Peyer's patch (tissue), 4 donors: ENCODE measurements around the gene SLC6A18. TPM values are rescaled to one million over a fixed set of nuclear protein-coding genes. Genes with fewer than 3 reads are reported as not detected.
A peak's percentile ranks its signal among the peaks of the same experiment; 100 is the strongest.

Experiments
- DNase-seq, 3 donors: peaks; one replicate each; pipeline ENCODE4 v3.0.0-alpha.2; 2017 to 2019
- H3K27ac ChIP-seq, 4 donors: fragments of 200-600 bp; sonication (generic); one replicate each; pipeline ENCODE4 v1.5.1; 2016 to 2019
- H3K27me3 ChIP-seq, 2 donors: fragments of 200-600 bp; sonication (generic); one replicate each; pipeline ENCODE4 v1.5.1; 2019
- H3K36me3 ChIP-seq, 3 donors: fragments of 200-600 bp; sonication (generic); one replicate each; pipeline ENCODE4 v1.5.1; 2016 to 2019
- H3K4me1 ChIP-seq, 4 donors: fragments of 200-600 bp; sonication (generic); one replicate each; pipeline ENCODE4 v1.5.1; 2016 to 2019
- H3K4me3 ChIP-seq, 4 donors: fragments of 200-600 bp; sonication (generic); 1 replicate in 3 of 4; 2 replicates in 1 of 4; pipeline ENCODE4 v1.5.1; 2016 to 2019; ENCODE audit warnings: mild to moderate bottlenecking in 1 of 4
- H3K9me3 ChIP-seq, 4 donors: fragments of 200-600 bp; sonication (generic); one replicate each; pipeline ENCODE4 v1.5.1; 2016 to 2019; ENCODE audit warnings: mild to moderate bottlenecking in 1 of 4
- CTCF ChIP-seq, 6 experiments: fragments of 450-650 bp in 4 of 6; fragments of 200-600 bp in 2 of 6; sonication (generic) in 1 of 6; IDR thresholded peaks; one replicate each; pipeline ENCODE4 v1.5.1; 2017 to 2019; ENCODE audit warnings: antibody characterized with exemption in 6 of 6, mild to moderate bottlenecking in 3 of 6, moderate library complexity in 1 of 6
- POLR2A ChIP-seq, 2 donors: fragments of 450-650 bp; IDR thresholded peaks; one replicate each; pipeline ENCODE4 v1.5.1; 2017; ENCODE audit warnings: antibody characterized with exemption in 2 of 2, mild to moderate bottlenecking in 2 of 2, moderate library complexity in 2 of 2
- total RNA-seq, 4 donors: library from RNA; depleted of rRNA; stranded (reverse); fragments of >200 nt; gene quantifications; one replicate each; pipeline ENCODE4 v1.1.0, GENCODE V29; 2016

Gene SLC6A18
- total RNA-seq, 4 donors from 2014 or later, result 0.53 to 0.95 TPM; not detected in 2

- Histone ChIP-seq H3K4me1 (peaks cover 0 to 45% (median 5%) of the 10 kb centered on the region in 4 donors), H3K36me3 (no peaks in the 10 kb centered on the region), H3K4me3 (peak overlapping the region in 2 of 4 donors; percentile 41 to 52), H3K9me3 (no peaks in the 10 kb centered on the region), H3K27ac (peak overlapping the region in 3 of 4 donors; percentile 79 to 98 (median 93)), H3K27me3 (no peaks in the 10 kb centered on the region)
- TF ChIP-seq POLR2A (IDR thresholded peaks at IDR 0.05) (no peak), CTCF (IDR thresholded peaks at IDR 0.05) (no peak)
- no peak for DNase-seq
Observed at GRCh38 chr5:1182360-1182632, 42.9 kb upstream of the SLC6A18 start.

- peak overlapping the region in 2 of 4 donors; percentile 41 to 52 for H3K4me3 ChIP-seq
- H3K4me1 ChIP-seq, result peaks cover 0 to 50% (median 5%) of the 10 kb centered on the region in 4 donors
- H3K27ac ChIP-seq, result peak overlapping the region in 3 of 4 donors; percentile 79 to 98 (median 93)
- no peaks in the 10 kb centered on the region for H3K27me3 ChIP-seq
- no peaks in the 10 kb centered on the region for H3K36me3 ChIP-seq
- DNase-seq, result peak in 2 of 3 donors; percentile 83 to 86
- H3K9me3 ChIP-seq, result no peaks in the 10 kb centered on the region
- TF ChIP-seq CTCF (IDR thresholded peaks at IDR 0.05) (no peak), POLR2A (IDR thresholded peaks at IDR 0.05) (peak; percentile 70 to 88)
Observed at GRCh38 chr5:1182633-1183423, 42.4 kb upstream of the SLC6A18 start.

GRCh38 chr5:1183424-1184162, 41.6 kb upstream of the SLC6A18 start:
- Histone ChIP-seq H3K9me3 (no peaks in the 10 kb centered on the region), H3K27ac (peak overlapping the region in 3 of 4 donors; percentile 79 to 98 (median 93)), H3K36me3 (no peaks in the 10 kb centered on the region), H3K4me3 (peak overlapping the region in 1 of 4 donors; percentile 41), H3K4me1 (peaks cover 0 to 51% (median 5%) of the 10 kb centered on the region in 4 donors), H3K27me3 (no peaks in the 10 kb centered on the region)
- TF ChIP-seq POLR2A (IDR thresholded peaks at IDR 0.05) (no peak), CTCF (IDR thresholded peaks at IDR 0.05) (no peak)
- DNase-seq, result peak in 1 of 3 donors; percentile 67

- H3K27ac ChIP-seq, result peak overlapping the region in 1 of 4 donors; percentile 98
- DNase-seq, result no peak
- TF ChIP-seq CTCF (IDR thresholded peaks at IDR 0.05) (no peak), POLR2A (IDR thresholded peaks at IDR 0.05) (no peak)
- H3K4me3 ChIP-seq, result no peak overlapping the region
- peaks cover 0 to 51% (median 5%) of the 10 kb centered on the region in 4 donors for H3K4me1 ChIP-seq
- no peaks in the 10 kb centered on the region for H3K9me3 ChIP-seq
- H3K27me3 ChIP-seq, result no peaks in the 10 kb centered on the region
- no peaks in the 10 kb centered on the region for H3K36me3 ChIP-seq
Observed at GRCh38 chr5:1184163-1184470, 41.1 kb upstream of the SLC6A18 start.

- Histone ChIP-seq H3K27ac (peak overlapping the region in 1 of 4 donors; percentile 98), H3K4me1 (peaks cover 0 to 51% (median 5%) of the 10 kb centered on the region in 4 donors), H3K27me3 (no peaks in the 10 kb centered on the region), H3K9me3 (no peaks in the 10 kb centered on the region), H3K36me3 (no peaks in the 10 kb centered on the region), H3K4me3 (no peak overlapping the region)
- no peak for DNase-seq
- TF ChIP-seq POLR2A (IDR thresholded peaks at IDR 0.05) (no peak), CTCF (IDR thresholded peaks at IDR 0.05) (no peak)
Observed at GRCh38 chr5:1184481-1184880, 40.7 kb upstream of the SLC6A18 start.
